GM12878 (cell line): ENCODE data around the gene ANAPC10. TPM values are rescaled to one million over a fixed set of nuclear protein-coding genes. Genes with fewer than 3 reads are reported as not detected.

Experiments
- ATAC-seq: fragments of 200-7000 bp; cut with Tn5 transposase; 3 replicates; pipeline ENCODE4 v1.9.1; 2020; ENCODE audit warnings: mild to moderate bottlenecking, moderate library complexity
- BruUV-seq: library from RNA; stranded (reverse); fragments of 400-500 nt; replicated peaks from 2 replicates; lab custom pipeline; 2021; lab: Mats Ljungman, UMichigan
- CTCF ChIA-PET: fragments of 300-600 bp; sonication (Branson Sonifier 250); formaldehyde crosslinking; extraction: SDS; loops from one replicate; lab custom pipeline; 2021; ENCODE audit warnings: inconsistent platforms; lab: Yijun Ruan, JAX
- POLR2A ChIA-PET: fragments of 350-600 bp; formaldehyde crosslinking; extraction: SDS; loops from one replicate; lab custom pipeline; 2021; ENCODE audit warnings: inconsistent platforms; lab: Charles Lee
- RAD21 ChIA-PET: fragments of 300-600 bp; sonication (Branson Sonifier 250); formaldehyde crosslinking; loops from one replicate; lab custom pipeline; 2023; ENCODE audit warnings: antibody characterized with exemption; ENCODE audit not compliant: unreplicated experiment; lab: Charles Lee
- SMC1A ChIA-PET: fragments of 300-600 bp; sonication (Branson Sonifier 250); formaldehyde crosslinking; loops from one replicate; lab custom pipeline; 2023; ENCODE audit not compliant: unreplicated experiment, uncharacterized antibody; lab: Charles Lee
- DNase-seq: peaks from one replicate; pipeline ENCODE4 v3.0.0-alpha.2; 2011; ENCODE audit warnings: low read depth, low spot score
- FAIRE-seq: peaks from 3 replicates; lab custom pipeline; 2011; peaks lifted over from hg19 to GRCh38; lab: Jason Lieb, UNC
- H2AFZ ChIP-seq: 2 replicates; pipeline ENCODE4 v1.6.0; 2011; ENCODE audit warnings: low read depth, low read length, control low read depth; ENCODE audit not compliant: control insufficient read depth
- H3K27ac ChIP-seq: 2 replicates; pipeline ENCODE4 v1.5.1; 2011; ENCODE audit warnings: control low read depth; ENCODE audit not compliant: control insufficient read depth, insufficient read depth
- H3K27me3 ChIP-seq, 2 experiments: replicated peaks in 1 of 2; 2 replicates each; pipeline versions ENCODE4 v1.6.0 to v1.6.1; 2011; ENCODE audit warnings: low read length in 1 of 2; ENCODE audit not compliant: control insufficient read depth in 2 of 2, insufficient read depth in 2 of 2
- H3K36me3 ChIP-seq, 2 experiments: 2 replicates each; pipeline ENCODE4 v1.5.1; 2011; ENCODE audit warnings: low read length in 1 of 2; ENCODE audit not compliant: control insufficient read depth in 2 of 2, insufficient read depth in 2 of 2
- H3K4me1 ChIP-seq: 2 replicates; pipeline ENCODE4 v1.6.1; 2011; ENCODE audit warnings: mild to moderate bottlenecking, low read length, moderate library complexity, mixed read lengths; ENCODE audit not compliant: control insufficient read depth, insufficient read depth
- H3K4me2 ChIP-seq: 2 replicates; pipeline ENCODE4 v1.6.0; 2011; ENCODE audit warnings: control low read depth; ENCODE audit not compliant: control insufficient read depth, insufficient read depth
- H3K4me3 ChIP-seq: fragments of 200-600 bp; sonication (generic); 2 replicates; pipeline ENCODE4 v1.5.1; 2016
- H3K79me2 ChIP-seq: 2 replicates; pipeline ENCODE4 v1.6.0; 2011; ENCODE audit warnings: low read length; ENCODE audit not compliant: control insufficient read depth, insufficient read depth
- H3K9ac ChIP-seq: 2 replicates; pipeline ENCODE4 v1.8.0; 2011; ENCODE audit warnings: low read length, control low read depth, mixed read lengths; ENCODE audit not compliant: control insufficient read depth, insufficient read depth
- H3K9me3 ChIP-seq: replicated peaks from 3 replicates; pipeline ENCODE4 v1.5.1; 2011; ENCODE audit warnings: mild to moderate bottlenecking, low read length; ENCODE audit not compliant: control insufficient read depth, insufficient read depth
- H4K20me1 ChIP-seq: 2 replicates; pipeline ENCODE4 v1.6.0; 2011; ENCODE audit not compliant: control insufficient read depth, insufficient read depth
- CBFB ChIP-seq: IDR thresholded peaks from 2 replicates; pipeline ENCODE4 v1.6.1; 2016; ENCODE audit warnings: antibody characterized with exemption, low read depth
- CBX5 ChIP-seq: sonication (generic); IDR thresholded peaks from 2 replicates; pipeline ENCODE4 v1.6.1; 2016; ENCODE audit warnings: low read depth, moderate library complexity, mild to moderate bottlenecking, inconsistent platforms
- CREM ChIP-seq: IDR thresholded peaks from 2 replicates; pipeline ENCODE4 v1.6.1; 2014; ENCODE audit warnings: antibody characterized with exemption, low read depth
- ETV6 ChIP-seq, 2 experiments: fragments of 450-650 bp in 1 of 2; IDR thresholded peaks in 1 of 2; conservative IDR thresholded peaks in 1 of 2; 2 replicates each; pipeline ENCODE4 v1.6.1; 2014; ENCODE audit warnings: antibody characterized with exemption in 1 of 2, borderline replicate concordance in 1 of 2, low read depth in 1 of 2, mild to moderate bottlenecking in 1 of 2, moderate library complexity in 1 of 2
- FOXK2 ChIP-seq: fragments of 450-650 bp; IDR thresholded peaks from 2 replicates; pipeline ENCODE4 v1.6.1; 2017; ENCODE audit warnings: mild to moderate bottlenecking, moderate library complexity
- HDAC6 ChIP-seq: fragments of 200-600 bp; sonication (generic); IDR thresholded peaks from one replicate; pipeline ENCODE4 v1.8.0; 2017; ENCODE audit warnings: antibody characterized with exemption; ENCODE audit not compliant: unreplicated experiment
- MYB ChIP-seq: fragments of 150-350 bp; IDR thresholded peaks from 2 replicates; pipeline ENCODE4 v1.6.1; 2014; ENCODE audit warnings: mild to moderate bottlenecking, low read depth, low read length, borderline replicate concordance
- NFIC ChIP-seq: IDR thresholded peaks from 2 replicates; pipeline ENCODE4 v1.6.1; 2012; ENCODE audit warnings: low read depth, mild to moderate bottlenecking, inconsistent platforms, low read length, moderate library complexity
- NFYA ChIP-seq: IDR thresholded peaks from 2 replicates; pipeline ENCODE4 v1.6.1; 2011; ENCODE audit warnings: low read depth, mild to moderate bottlenecking, low read length, improper control_type of control experiment, borderline replicate concordance
- NR2C1 ChIP-seq: fragments of 450-650 bp; IDR thresholded peaks from 2 replicates; pipeline ENCODE4 v1.6.1; 2017; ENCODE audit warnings: antibody characterized with exemption, mild to moderate bottlenecking, moderate library complexity
- NRF1 ChIP-seq: conservative IDR thresholded peaks from 2 replicates; pipeline ENCODE4 v1.6.1; 2011; ENCODE audit warnings: mild to moderate bottlenecking, low read depth, low read length, improper control_type of control experiment
- PAX8 ChIP-seq: fragments of 450-650 bp; IDR thresholded peaks from 2 replicates; pipeline ENCODE4 v1.6.1; 2017; ENCODE audit warnings: mild to moderate bottlenecking, moderate library complexity
- SIN3A ChIP-seq: IDR thresholded peaks from 2 replicates; pipeline ENCODE4 v1.6.1; 2012; ENCODE audit warnings: low read depth, low read length, improper control_type of control experiment
- STAT1 ChIP-seq: fragments of 450-650 bp; conservative IDR thresholded peaks from 2 replicates; pipeline ENCODE4 v1.6.1; 2014; ENCODE audit warnings: antibody characterized with exemption, mild to moderate bottlenecking
- ZNF274 ChIP-seq: IDR thresholded peaks from one replicate; pipeline ENCODE4 v1.8.0; 2011; ENCODE audit not compliant: insufficient read length, insufficient read depth
- WGBS: methylation state at CpG from one replicate; pipeline ENCODE4 v1.1.6; 2016; ENCODE audit warnings: low lambda C conversion rate; ENCODE audit not compliant: insufficient replicate concordance, insufficient coverage; ENCODE audit errors: missing lambda C conversion rate; 5-methylcytosine and 5-hydroxymethylcytosine counted together
- in situ Hi-C: fragments of 300-500 bp; cut with MboI; formaldehyde crosslinking; loops from 9 replicates; pipeline ENCODE4 v1.14.3; 2018; ENCODE audit warnings: mixed read lengths
- intact Hi-C: fragments of 100-400 bp; cut with micrococcal nuclease; formaldehyde crosslinking; loops from one replicate; pipeline ENCODE4 v1.14.2; 2022; ENCODE audit not compliant: unreplicated experiment
- polyA plus RNA-seq, 11 experiments: library from polyadenylated mRNA; depleted of rRNA in 4 of 11; unstranded in 6 of 11; stranded (reverse) in 5 of 11; fragments of >200 nt; fragmentation: Nextera tagmentation in 4 of 11; fragmentation: Illumina TruSeq in 1 of 11; extraction: Ambion mirVana in 4 of 11; extraction: Trizol in 1 of 11; gene quantifications; 1 replicate in 1 of 11; 2 replicates in 10 of 11; pipeline versions ENCODE4 v1.2.1 to v1.2.3, GENCODE V29; 2011 to 2016; ENCODE audit warnings: inconsistent platforms in 2 of 11, missing spikeins in 2 of 11, low read depth in 1 of 11
- total RNA-seq, 4 experiments: library from RNA; depleted of rRNA in 3 of 4; stranded (reverse); fragments of >200 nt in 3 of 4; fragmentation: Illumina TruSeq in 1 of 4; extraction: Trizol in 1 of 4; gene quantifications; 2 replicates each; pipeline versions ENCODE4 v1.2.1 to v1.2.3, GENCODE V29; 2013 to 2021
- TF ChIP-seq, protein P1 (sequence below): fragments of 450-650 bp; formaldehyde crosslinking; IDR thresholded peaks from 2 replicates; pipeline ENCODE4 v1.5.0; 2022; ENCODE audit warnings: mild to moderate bottlenecking, missing genetic modification characterization
- TF ChIP-seq, protein P2 (sequence below): IDR thresholded peaks from 2 replicates; pipeline ENCODE4 v1.6.1; 2011; ENCODE audit warnings: mild to moderate bottlenecking, low read depth, low read length, moderate library complexity; ENCODE audit not compliant: insufficient replicate concordance
- TF ChIP-seq, protein P3 (sequence below): fragments of 450-650 bp; IDR thresholded peaks from 2 replicates; pipeline ENCODE4 v1.6.1; 2017; ENCODE audit warnings: borderline replicate concordance

ANAPC10 gene
- total and polyA plus RNA-seq, 10 of the 15 experiments (the other 5 are each of a cell fraction or from before 2014, with no cell fraction given), result 23.8 to 73.7 (median 48.5) TPM

GRCh38 chr4:144969821-144970220 is 128.2 kb downstream of the ANAPC10 start (continued):
- TF ChIP-seq, protein P1, sequence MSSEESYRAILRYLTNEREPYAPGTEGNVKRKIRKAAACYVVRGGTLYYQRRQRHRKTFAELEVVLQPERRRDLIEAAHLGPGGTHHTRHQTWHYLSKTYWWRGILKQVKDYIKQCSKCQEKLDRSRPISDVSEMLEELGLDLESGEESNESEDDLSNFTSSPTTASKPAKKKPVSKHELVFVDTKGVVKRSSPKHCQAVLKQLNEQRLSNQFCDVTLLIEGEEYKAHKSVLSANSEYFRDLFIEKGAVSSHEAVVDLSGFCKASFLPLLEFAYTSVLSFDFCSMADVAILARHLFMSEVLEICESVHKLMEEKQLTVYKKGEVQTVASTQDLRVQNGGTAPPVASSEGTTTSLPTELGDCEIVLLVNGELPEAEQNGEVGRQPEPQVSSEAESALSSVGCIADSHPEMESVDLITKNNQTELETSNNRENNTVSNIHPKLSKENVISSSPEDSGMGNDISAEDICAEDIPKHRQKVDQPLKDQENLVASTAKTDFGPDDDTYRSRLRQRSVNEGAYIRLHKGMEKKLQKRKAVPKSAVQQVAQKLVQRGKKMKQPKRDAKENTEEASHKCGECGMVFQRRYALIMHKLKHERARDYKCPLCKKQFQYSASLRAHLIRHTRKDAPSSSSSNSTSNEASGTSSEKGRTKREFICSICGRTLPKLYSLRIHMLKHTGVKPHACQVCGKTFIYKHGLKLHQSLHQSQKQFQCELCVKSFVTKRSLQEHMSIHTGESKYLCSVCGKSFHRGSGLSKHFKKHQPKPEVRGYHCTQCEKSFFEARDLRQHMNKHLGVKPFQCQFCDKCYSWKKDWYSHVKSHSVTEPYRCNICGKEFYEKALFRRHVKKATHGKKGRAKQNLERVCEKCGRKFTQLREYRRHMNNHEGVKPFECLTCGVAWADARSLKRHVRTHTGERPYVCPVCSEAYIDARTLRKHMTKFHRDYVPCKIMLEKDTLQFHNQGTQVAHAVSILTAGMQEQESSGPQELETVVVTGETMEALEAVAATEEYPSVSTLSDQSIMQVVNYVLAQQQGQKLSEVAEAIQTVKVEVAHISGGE (CRISPR knock-in tag), result no peak
- TF ChIP-seq FOXK2, result no peak
- TF ChIP-seq SIN3A, result no peak

DNA sequence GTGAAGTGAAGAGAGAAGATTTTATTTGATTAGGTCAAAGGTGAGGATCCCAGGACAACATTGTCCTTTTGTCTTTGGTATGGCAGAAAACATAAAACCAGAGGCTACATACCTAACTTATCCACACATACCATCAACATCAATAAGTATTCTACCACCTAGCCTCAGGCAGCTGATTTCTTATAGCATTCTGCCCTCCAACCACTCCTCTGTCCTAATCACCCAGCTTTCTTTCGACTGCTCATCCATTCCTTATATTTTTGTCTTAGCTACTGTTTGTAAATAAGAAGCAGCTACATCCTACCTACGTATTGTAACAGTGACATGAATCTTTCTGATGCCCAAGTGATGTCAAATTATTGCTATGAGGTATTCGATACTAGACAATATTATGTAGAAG is 129.4 kb downstream of the ANAPC10 start:
- no peak overlapping the region for H3K4me3 ChIP-seq
- no peak for ATAC-seq
- BruUV-seq, result no TSS peak
- no peak for DNase-seq
- ChIA-PET CTCF (interaction anchor here (0.6 to 1.5 kb wide), 6 partner anchors 29 to 843 kb away, joined by 3 to 4 read pairs (median 3); no protein-coding TSS in a partner anchor), POLR2A (interaction anchor here (0.9 kb wide), 1 partner anchor 62 kb away, joined by 3 read pairs; no protein-coding TSS in a partner anchor), RAD21 (interaction anchor here (1.0 to 1.5 kb wide), 2 partner anchors 66 to 75 kb away, joined by 3 read pairs; no protein-coding TSS in a partner anchor), SMC1A (interaction anchor here (0.6 to 3.2 kb wide), 6 partner anchors 24 to 783 kb away, joined by 3 to 35 read pairs (median 4); no protein-coding TSS in a partner anchor)
- no peak overlapping the region for H2AFZ ChIP-seq
- in situ Hi-C loops, result no loop called here
- no peak overlapping the region for H3K4me2 ChIP-seq
- no peak overlapping the region for H3K27ac ChIP-seq
- peaks cover 12% of the 10 kb centered on the region for H3K4me1 ChIP-seq
- H3K9me3 ChIP-seq, result no peaks in the 10 kb centered on the region; the same call in 2 of the 3 replicates
- WGBS, result 90% methylated on average over 3 of the region's 3 CpGs
- H3K27me3 ChIP-seq, result no peaks in the 10 kb centered on the region
- no peak for FAIRE-seq
- no peaks in the 10 kb centered on the region for H3K36me3 ChIP-seq
- H3K9ac ChIP-seq, result no peak overlapping the region
- intact Hi-C loops, result no loop called here
- no peaks in the 10 kb centered on the region for H4K20me1 ChIP-seq
- no peaks in the 10 kb centered on the region for H3K79me2 ChIP-seq
- TF ChIP-seq ZNF274, result no peak
- no peak for TF ChIP-seq PAX8
- TF ChIP-seq NRF1, result no peak
- no peak for TF ChIP-seq ETV6 (conservative IDR thresholded peaks at IDR 0.05 in 1 of 2, IDR thresholded peaks at IDR 0.05 in 1 of 2; ENCODE audit: borderline replicate concordance in 1 of 2, low read depth in 1 of 2)
- no peak for TF ChIP-seq CREM
- no peak for TF ChIP-seq SIN3A
- no peak for TF ChIP-seq STAT1
- no peak for TF ChIP-seq NFYA
- no peak for TF ChIP-seq MYB
- no peak for TF ChIP-seq CBFB
- TF ChIP-seq, protein P2, sequence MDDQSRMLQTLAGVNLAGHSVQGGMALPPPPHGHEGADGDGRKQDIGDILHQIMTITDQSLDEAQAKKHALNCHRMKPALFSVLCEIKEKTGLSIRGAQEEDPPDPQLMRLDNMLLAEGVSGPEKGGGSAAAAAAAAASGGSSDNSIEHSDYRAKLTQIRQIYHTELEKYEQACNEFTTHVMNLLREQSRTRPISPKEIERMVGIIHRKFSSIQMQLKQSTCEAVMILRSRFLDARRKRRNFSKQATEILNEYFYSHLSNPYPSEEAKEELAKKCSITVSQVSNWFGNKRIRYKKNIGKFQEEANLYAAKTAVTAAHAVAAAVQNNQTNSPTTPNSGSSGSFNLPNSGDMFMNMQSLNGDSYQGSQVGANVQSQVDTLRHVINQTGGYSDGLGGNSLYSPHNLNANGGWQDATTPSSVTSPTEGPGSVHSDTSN, result no peak
- TF ChIP-seq, protein P3, sequence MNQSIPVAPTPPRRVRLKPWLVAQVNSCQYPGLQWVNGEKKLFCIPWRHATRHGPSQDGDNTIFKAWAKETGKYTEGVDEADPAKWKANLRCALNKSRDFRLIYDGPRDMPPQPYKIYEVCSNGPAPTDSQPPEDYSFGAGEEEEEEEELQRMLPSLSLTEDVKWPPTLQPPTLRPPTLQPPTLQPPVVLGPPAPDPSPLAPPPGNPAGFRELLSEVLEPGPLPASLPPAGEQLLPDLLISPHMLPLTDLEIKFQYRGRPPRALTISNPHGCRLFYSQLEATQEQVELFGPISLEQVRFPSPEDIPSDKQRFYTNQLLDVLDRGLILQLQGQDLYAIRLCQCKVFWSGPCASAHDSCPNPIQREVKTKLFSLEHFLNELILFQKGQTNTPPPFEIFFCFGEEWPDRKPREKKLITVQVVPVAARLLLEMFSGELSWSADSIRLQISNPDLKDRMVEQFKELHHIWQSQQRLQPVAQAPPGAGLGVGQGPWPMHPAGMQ, result no peak
- no peak for TF ChIP-seq HDAC6
- TF ChIP-seq NR2C1, result no peak
- no peak for TF ChIP-seq CBX5
- no peak for TF ChIP-seq NFIC
